Measurements from ENCODE around the gene ENOX1. TPM values are rescaled to one million over a fixed set of nuclear protein-coding genes. Genes with fewer than 3 reads are reported as not detected.

ENOX1 gene
- polyA plus RNA-seq, 1 donor (not counting 4 experiments of a cell fraction or from before 2014, with no cell fraction given), result 1.1 TPM

DNA sequence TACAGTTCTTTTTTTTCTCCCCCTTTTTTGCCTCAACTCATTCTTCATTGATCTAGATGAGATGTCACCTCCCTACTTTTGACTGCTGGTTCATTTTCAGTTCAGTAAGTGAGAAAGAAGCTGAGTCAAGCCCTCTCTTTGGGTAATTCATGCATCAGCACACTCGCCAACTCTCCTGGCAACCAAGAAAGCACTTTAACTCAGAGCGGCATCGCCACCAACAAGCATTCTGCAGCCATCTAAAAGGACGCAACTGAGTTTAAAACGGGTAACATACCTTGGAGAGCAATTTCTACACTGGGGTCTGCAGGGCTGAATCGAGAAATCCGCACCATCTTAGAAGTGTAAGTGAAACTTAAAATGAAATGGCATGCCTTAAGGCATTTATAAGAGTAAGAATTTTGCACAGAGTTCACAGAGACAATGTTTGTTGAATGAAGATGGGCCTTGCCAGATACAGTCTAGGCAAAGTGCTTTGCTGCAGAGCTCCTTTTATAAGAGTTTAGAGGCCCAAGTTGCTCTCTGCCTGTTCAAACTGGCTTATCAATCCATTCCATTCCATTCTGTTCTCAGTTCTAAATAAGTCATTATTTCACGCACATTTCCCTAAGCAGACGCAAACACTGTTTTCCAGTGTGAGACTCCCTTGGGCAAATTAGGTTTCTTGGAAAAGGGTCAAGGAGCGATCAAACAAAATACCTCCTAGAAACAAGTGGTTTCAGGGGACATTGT, 338.0 kb downstream of the ENOX1 start:
- H3K27ac ChIP-seq (ENCODE audit: control insufficient read depth, insufficient read depth, low read length), result no peak overlapping the region
- TF ChIP-seq, protein P1, sequence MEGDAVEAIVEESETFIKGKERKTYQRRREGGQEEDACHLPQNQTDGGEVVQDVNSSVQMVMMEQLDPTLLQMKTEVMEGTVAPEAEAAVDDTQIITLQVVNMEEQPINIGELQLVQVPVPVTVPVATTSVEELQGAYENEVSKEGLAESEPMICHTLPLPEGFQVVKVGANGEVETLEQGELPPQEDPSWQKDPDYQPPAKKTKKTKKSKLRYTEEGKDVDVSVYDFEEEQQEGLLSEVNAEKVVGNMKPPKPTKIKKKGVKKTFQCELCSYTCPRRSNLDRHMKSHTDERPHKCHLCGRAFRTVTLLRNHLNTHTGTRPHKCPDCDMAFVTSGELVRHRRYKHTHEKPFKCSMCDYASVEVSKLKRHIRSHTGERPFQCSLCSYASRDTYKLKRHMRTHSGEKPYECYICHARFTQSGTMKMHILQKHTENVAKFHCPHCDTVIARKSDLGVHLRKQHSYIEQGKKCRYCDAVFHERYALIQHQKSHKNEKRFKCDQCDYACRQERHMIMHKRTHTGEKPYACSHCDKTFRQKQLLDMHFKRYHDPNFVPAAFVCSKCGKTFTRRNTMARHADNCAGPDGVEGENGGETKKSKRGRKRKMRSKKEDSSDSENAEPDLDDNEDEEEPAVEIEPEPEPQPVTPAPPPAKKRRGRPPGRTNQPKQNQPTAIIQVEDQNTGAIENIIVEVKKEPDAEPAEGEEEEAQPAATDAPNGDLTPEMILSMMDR (optimal IDR thresholded peaks at IDR 0.05 in 1 of 3, IDR thresholded peaks at IDR 0.05 in 1 of 3, conservative IDR thresholded peaks at IDR 0.05 in 1 of 3; ENCODE audit: extremely low read depth in 1 of 3, insufficient read depth in 2 of 3, low read length in 3 of 3), result no peak
- TF ChIP-seq EZH2 (IDR thresholded peaks at IDR 0.05; ENCODE audit: low read length), result no peak
- H3K4me2 ChIP-seq (ENCODE audit: control insufficient read depth, extremely low read depth, insufficient read depth, low read depth, low read length), result peak overlapping the region; percentile 9
- H3K4me3 ChIP-seq (ENCODE audit: control insufficient read depth in 2 of 3, extremely low read depth in 1 of 3, insufficient read depth in 2 of 3, low read depth in 1 of 3, low read length in 3 of 3), result no peak overlapping the region
- DNase-seq (ENCODE audit: low read depth, low spot score) (no peak), FAIRE-seq (no peak)
- H3K36me3 ChIP-seq (ENCODE audit: control insufficient read depth in 2 of 2, extremely low read depth in 1 of 2, insufficient read depth in 2 of 2, low read length in 2 of 2), result no peaks in the 10 kb centered on the region
- no peaks in the 10 kb centered on the region for H3K79me2 ChIP-seq (ENCODE audit: control insufficient read depth, insufficient read depth, low read length)
- no peak overlapping the region for H3K9ac ChIP-seq (ENCODE audit: control insufficient read depth, extremely low read depth, insufficient read depth, low read length)
- H3K9me3 ChIP-seq (ENCODE audit: control insufficient read depth, low read depth, low read length), result no peaks in the 10 kb centered on the region
- no peaks in the 10 kb centered on the region for H3K27me3 ChIP-seq (ENCODE audit: control insufficient read depth, extremely low read depth, insufficient read depth, low read length)
- no peak overlapping the region for H2AFZ ChIP-seq (ENCODE audit: control insufficient read depth, low read length)
- H4K20me1 ChIP-seq (ENCODE audit: control insufficient read depth, extremely low read depth, insufficient read depth, low read length), result no peaks in the 10 kb centered on the region
- dilution Hi-C loops (cut with MboI; ENCODE audit: extremely low pct_ligation_motif_present, low sequenced_read_pairs), result no loop called here
- no peaks in the 10 kb centered on the region for H3K9me1 ChIP-seq (ENCODE audit: control insufficient read depth, extremely low read depth, insufficient read depth, low read length)
- no peaks in the 10 kb centered on the region for H3K4me1 ChIP-seq (ENCODE audit: control insufficient read depth, extremely low read depth, insufficient read depth, low read length)

DNA sequence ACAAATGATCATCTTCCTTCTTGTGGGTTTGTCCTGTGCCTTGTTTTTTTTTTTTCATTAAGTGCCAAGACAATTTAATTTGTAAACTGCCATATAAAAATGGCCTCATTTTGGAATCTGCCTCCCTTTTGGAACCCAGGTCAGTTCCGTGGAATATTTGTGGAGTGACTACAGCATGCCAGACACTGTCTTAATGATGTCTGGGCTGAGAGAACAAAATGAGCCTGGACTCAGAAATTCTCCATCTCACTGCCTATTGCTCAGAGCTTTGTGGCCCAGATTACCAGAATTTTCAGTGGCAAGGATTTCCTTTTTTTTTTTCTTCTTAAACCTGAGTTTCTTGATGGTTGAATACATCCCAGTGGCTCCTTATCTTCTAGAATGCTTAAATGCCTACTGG, 340.6 kb downstream of the ENOX1 start:
- no peaks in the 10 kb centered on the region for H3K36me3 ChIP-seq (ENCODE audit: control insufficient read depth in 2 of 2, extremely low read depth in 1 of 2, insufficient read depth in 2 of 2, low read length in 2 of 2)
- no peak for FAIRE-seq
- TF ChIP-seq, protein P1 (optimal IDR thresholded peaks at IDR 0.05 in 1 of 3, IDR thresholded peaks at IDR 0.05 in 1 of 3, conservative IDR thresholded peaks at IDR 0.05 in 1 of 3; ENCODE audit: extremely low read depth in 1 of 3, insufficient read depth in 2 of 3, low read length in 3 of 3), result no peak
- no peak for TF ChIP-seq EZH2 (IDR thresholded peaks at IDR 0.05; ENCODE audit: low read length)
- no peak overlapping the region for H3K4me2 ChIP-seq (ENCODE audit: control insufficient read depth, extremely low read depth, insufficient read depth, low read depth, low read length)
- dilution Hi-C loops (cut with MboI; ENCODE audit: extremely low pct_ligation_motif_present, low sequenced_read_pairs), result no loop called here
- no peak overlapping the region for H2AFZ ChIP-seq (ENCODE audit: control insufficient read depth, low read length)
- H4K20me1 ChIP-seq (ENCODE audit: control insufficient read depth, extremely low read depth, insufficient read depth, low read length), result no peaks in the 10 kb centered on the region
- DNase-seq (ENCODE audit: low read depth, low spot score), result no peak
- no peak overlapping the region for H3K27ac ChIP-seq (ENCODE audit: control insufficient read depth, insufficient read depth, low read length)
- H3K9me3 ChIP-seq (ENCODE audit: control insufficient read depth, low read depth, low read length), result no peaks in the 10 kb centered on the region
- no peak overlapping the region for H3K9ac ChIP-seq (ENCODE audit: control insufficient read depth, extremely low read depth, insufficient read depth, low read length)
- no peak overlapping the region for H3K4me3 ChIP-seq (ENCODE audit: control insufficient read depth in 2 of 3, extremely low read depth in 1 of 3, insufficient read depth in 2 of 3, low read depth in 1 of 3, low read length in 3 of 3)
- no peaks in the 10 kb centered on the region for H3K4me1 ChIP-seq (ENCODE audit: control insufficient read depth, extremely low read depth, insufficient read depth, low read length)
- H3K79me2 ChIP-seq (ENCODE audit: control insufficient read depth, insufficient read depth, low read length), result no peaks in the 10 kb centered on the region
- H3K9me1 ChIP-seq (ENCODE audit: control insufficient read depth, extremely low read depth, insufficient read depth, low read length), result no peaks in the 10 kb centered on the region
- H3K27me3 ChIP-seq (ENCODE audit: control insufficient read depth, extremely low read depth, insufficient read depth, low read length), result no peaks in the 10 kb centered on the region

Data from keratinocyte (primary cell).